Measurements from ENCODE around the gene ZNF20.

ZNF20 gene

GRCh38 chr19:12162882-12163806, 23.0 kb upstream of the ZNF20 start, which contains the start of gene ZNF136:
TSS of gene ZNF136 (plus strand) at chr19:12163096. CDS start at chr19:12163204, 108 bp downstream.
- peak within 1 kb of the TSS; percentile 90 for H3K4me3 ChIP-seq (ENCODE audit: low read depth, low read length)
- H3K9ac ChIP-seq = peak within 1 kb of the TSS; percentile 99
- H3K27me3 ChIP-seq (ENCODE audit: control insufficient read depth, insufficient read depth, low read length) = no peaks in the 10 kb centered on the region
- H3K4me1 ChIP-seq = peaks cover 5% of the 10 kb centered on the region
- peaks cover 28% of the 10 kb centered on the region for H3K79me2 ChIP-seq
- H2AFZ ChIP-seq = peak within 1 kb of the TSS; percentile 81
- peak within 1 kb of the TSS; percentile 70 for H3K27ac ChIP-seq
- no peak for TF ChIP-seq CTCF (IDR thresholded peaks at IDR 0.05)
- no peaks in the 10 kb centered on the region for H3K36me3 ChIP-seq (ENCODE audit: control insufficient read depth, insufficient read depth, low read length)
- peak within 1 kb of the TSS; percentile 79 for H3K4me2 ChIP-seq (ENCODE audit: low read length)
- H3K9me3 ChIP-seq (ENCODE audit: control insufficient read depth, low read length) = no peaks in the 10 kb centered on the region

GRCh38 chr19:12162513-12162881, 22.3 kb upstream of the ZNF20 start:
- Histone ChIP-seq H3K27ac (peak overlapping the region; percentile 70), H3K36me3 (ENCODE audit: control insufficient read depth, insufficient read depth, low read length) (no peaks in the 10 kb centered on the region), H3K27me3 (ENCODE audit: control insufficient read depth, insufficient read depth, low read length) (no peaks in the 10 kb centered on the region), H3K4me2 (ENCODE audit: low read length) (peak overlapping the region; percentile 79), H2AFZ (peak overlapping the region; percentile 81), H3K9ac (no peak overlapping the region), H3K4me3 (ENCODE audit: low read depth, low read length) (peak overlapping the region; percentile 90), H3K79me2 (peaks cover 28% of the 10 kb centered on the region), H3K9me3 (ENCODE audit: control insufficient read depth, low read length) (no peaks in the 10 kb centered on the region), H3K4me1 (peaks cover 5% of the 10 kb centered on the region)
- no peak for TF ChIP-seq CTCF (IDR thresholded peaks at IDR 0.05)

- H3K4me1 ChIP-seq = peaks cover 9% of the 10 kb centered on the region
Observed at GRCh38 chr19:12159773-12160414, 19.7 kb upstream of the ZNF20 start.

GRCh38 chr19:12156223-12157058, 16.3 kb upstream of the ZNF20 start, which contains the start of gene ZNF625:
TSS of gene ZNF625 (minus strand) at chr19:12156734. CDS start at chr19:12156558, 176 bp downstream.
- H3K9ac ChIP-seq = peak within 1 kb of the TSS; percentile 77
- H3K36me3 ChIP-seq (ENCODE audit: control insufficient read depth, insufficient read depth, low read length) = no peaks in the 10 kb centered on the region
- peaks cover 4% of the 10 kb centered on the region for H3K4me1 ChIP-seq
- TF ChIP-seq CTCF (IDR thresholded peaks at IDR 0.05) = no peak
- no peaks in the 10 kb centered on the region for H3K9me3 ChIP-seq (ENCODE audit: control insufficient read depth, low read length)
- H2AFZ ChIP-seq = peak within 1 kb of the TSS; percentile 94
- peak within 1 kb of the TSS; percentile 95 for H3K4me3 ChIP-seq (ENCODE audit: low read depth, low read length)
- peak within 1 kb of the TSS; percentile 73 for H3K27ac ChIP-seq
- H3K79me2 ChIP-seq = no peaks in the 10 kb centered on the region
- no peaks in the 10 kb centered on the region for H3K27me3 ChIP-seq (ENCODE audit: control insufficient read depth, insufficient read depth, low read length)
- peak within 1 kb of the TSS; percentile 78 for H3K4me2 ChIP-seq (ENCODE audit: low read length)

More at GRCh38 chr19:12159773-12160414, 19.7 kb upstream of the ZNF20 start:
- no peak overlapping the region for H2AFZ ChIP-seq
- H3K9me3 ChIP-seq (ENCODE audit: control insufficient read depth, low read length) = no peaks in the 10 kb centered on the region
- H3K79me2 ChIP-seq = peaks cover 17% of the 10 kb centered on the region
- no peak overlapping the region for H3K4me3 ChIP-seq (ENCODE audit: low read depth, low read length)
- H3K27ac ChIP-seq = no peak overlapping the region
- H3K36me3 ChIP-seq (ENCODE audit: control insufficient read depth, insufficient read depth, low read length) = no peaks in the 10 kb centered on the region
- TF ChIP-seq CTCF (IDR thresholded peaks at IDR 0.05) = no peak
- H3K9ac ChIP-seq = no peak overlapping the region
- no peaks in the 10 kb centered on the region for H3K27me3 ChIP-seq (ENCODE audit: control insufficient read depth, insufficient read depth, low read length)
- no peak overlapping the region for H3K4me2 ChIP-seq (ENCODE audit: low read length)
